HCT116 (cell line): Measurements from ENCODE around the gene PGAP3. TPM values are rescaled to one million over a fixed set of nuclear protein-coding genes. Genes with fewer than 3 reads are reported as not detected.

Experiments used
- ATAC-seq: fragments of 200-7000 bp; cut with Tn5 transposase; 2 replicates; pipeline ENCODE4 v1.9.1; 2020; ENCODE audit warnings: mild to moderate bottlenecking, moderate library complexity
- BruUV-seq: library from RNA; stranded (reverse); fragments of 400-500 nt; replicated peaks from 2 replicates; lab custom pipeline; 2021; lab: Mats Ljungman, UMichigan
- CTCF ChIA-PET: fragments of 300-600 bp; sonication (Branson Sonifier 250); formaldehyde crosslinking; loops from one replicate; lab custom pipeline; 2021; ENCODE audit warnings: antibody characterized with exemption; lab: Charles Lee
- POLR2A ChIA-PET: fragments of 300-600, 350-600 bp; sonication (Branson Sonifier 250); formaldehyde crosslinking; loops from one replicate; lab custom pipeline; 2021; ENCODE audit warnings: antibody characterized with exemption; lab: Charles Lee
- RAD21 ChIA-PET, 2 experiments: fragments of 300-600 bp; sonication (Branson Sonifier 250); formaldehyde crosslinking; loops; one replicate each; lab custom pipeline; 2023; ENCODE audit warnings: low total read pairs in 2 of 2; ENCODE audit not compliant: uncharacterized antibody in 2 of 2, unreplicated experiment in 2 of 2, low non-redundant PET in 1 of 2; lab: Charles Lee
- DNase-seq: peaks from one replicate; pipeline ENCODE4 v3.0.0-alpha.2; 2010; ENCODE audit warnings: low read depth, low spot score
- H2AFZ ChIP-seq: fragments of 200-600 bp; shearing (Covaris generic), sonication (generic); 2 replicates; pipeline ENCODE4 v1.6.1; 2017; ENCODE audit warnings: low read depth, mixed run types, mixed read lengths, antibody characterized with exemption, low read length; ENCODE audit not compliant: poor library complexity, severe bottlenecking
- H3K27ac ChIP-seq: 2 replicates; pipeline ENCODE4 v1.5.1; 2012; ENCODE audit warnings: low read depth, low read length
- H3K27me3 ChIP-seq: fragments of 200-600 bp; sonication (generic); 2 replicates; pipeline ENCODE4 v1.6.1; 2016; ENCODE audit warnings: mixed run types, low read length, mixed read lengths; ENCODE audit not compliant: insufficient read depth
- H3K36me3 ChIP-seq, 2 experiments: fragments of 200-500 bp in 1 of 2; fragments of 200-600 bp in 1 of 2; sonication (Bioruptor generic) in 1 of 2; sonication (generic) in 1 of 2; 2 replicates each; pipeline versions ENCODE4 v1.5.1 to v1.6.1; 2014 to 2016; ENCODE audit warnings: low read length in 2 of 2, inconsistent platforms in 1 of 2, mixed read lengths in 1 of 2, mixed run types in 1 of 2; ENCODE audit not compliant: insufficient read depth in 2 of 2, control insufficient read depth in 1 of 2
- H3K4me1 ChIP-seq, 2 experiments: fragments of 200-600 bp in 1 of 2; sonication (generic) in 1 of 2; 2 replicates each; pipeline versions ENCODE4 v1.5.1 to v1.6.1; 2012 to 2017; ENCODE audit warnings: low read length in 2 of 2, inconsistent platforms in 1 of 2, mild to moderate bottlenecking in 1 of 2, mixed read lengths in 1 of 2, mixed run types in 1 of 2, moderate library complexity in 1 of 2; ENCODE audit not compliant: insufficient read depth in 2 of 2, control insufficient read depth in 1 of 2
- H3K4me2 ChIP-seq: fragments of 200-600 bp; sonication (generic); 2 replicates; pipeline ENCODE4 v1.6.1; 2017; ENCODE audit warnings: mixed run types, low read length, mixed read lengths
- H3K4me3 ChIP-seq, 2 experiments: fragments of 200-600 bp in 1 of 2; sonication (generic) in 1 of 2; replicated peaks in 1 of 2; 2 replicates each; pipeline ENCODE4 v1.5.1; 2011 to 2016; ENCODE audit warnings: low read length in 2 of 2, control low read depth in 1 of 2, low read depth in 1 of 2, mild to moderate bottlenecking in 1 of 2, mixed read lengths in 1 of 2, mixed run types in 1 of 2
- H3K79me2 ChIP-seq: fragments of 200-600 bp; sonication (generic); 2 replicates; pipeline ENCODE4 v1.6.1; 2017; ENCODE audit warnings: mild to moderate bottlenecking, mixed run types, low read length, moderate library complexity, mixed read lengths; ENCODE audit not compliant: insufficient read depth
- H3K9ac ChIP-seq: fragments of 200-600 bp; sonication (generic); 2 replicates; pipeline ENCODE4 v1.6.1; 2016; ENCODE audit warnings: low read length, mixed read lengths
- H3K9me2 ChIP-seq: fragments of 200-600 bp; sonication (generic), shearing (Covaris generic); 2 replicates; pipeline ENCODE4 v1.6.1; 2017; ENCODE audit warnings: mixed run types, mild to moderate bottlenecking, moderate library complexity; ENCODE audit not compliant: insufficient read depth
- H3K9me3 ChIP-seq, 2 experiments: fragments of 200-500 bp in 1 of 2; fragments of 200-600 bp in 1 of 2; sonication (Bioruptor generic) in 1 of 2; sonication (generic) in 1 of 2; 2 replicates each; pipeline ENCODE4 v1.6.1; 2014 to 2017; ENCODE audit warnings: low read length in 2 of 2, mixed read lengths in 2 of 2, inconsistent platforms in 1 of 2, low read depth in 1 of 2, mild to moderate bottlenecking in 1 of 2, mixed run types in 1 of 2, moderate library complexity in 1 of 2; ENCODE audit not compliant: control insufficient read depth in 1 of 2, insufficient read depth in 1 of 2
- H4K20me1 ChIP-seq: fragments of 200-600 bp; sonication (generic), shearing (Covaris generic); 2 replicates; pipeline ENCODE4 v1.6.1; 2017; ENCODE audit warnings: mixed run types, mild to moderate bottlenecking, moderate library complexity; ENCODE audit not compliant: insufficient read depth
- JUND ChIP-seq: IDR thresholded peaks from 2 replicates; pipeline ENCODE4 v1.6.1; 2012
- SIN3A ChIP-seq: IDR thresholded peaks from 2 replicates; pipeline ENCODE4 v1.6.1; 2012; ENCODE audit warnings: low read depth
- SP1 ChIP-seq: IDR thresholded peaks from 2 replicates; pipeline ENCODE4 v1.6.1; 2012; ENCODE audit warnings: low read depth
- intact Hi-C: fragments of 100-400 bp; cut with micrococcal nuclease; formaldehyde crosslinking; loops from 2 replicates; pipeline ENCODE4 v1.10.0; 2022
- total RNA-seq: library from RNA; stranded (reverse); gene quantifications from one replicate; pipeline ENCODE4 v1.2.1, GENCODE V29; 2021; ENCODE audit not compliant: unreplicated experiment
- TF ChIP-seq, protein P1 (sequence below): IDR thresholded peaks from 2 replicates; pipeline ENCODE4 v1.6.1; 2012; ENCODE audit warnings: low read depth

Gene PGAP3
- total RNA-seq, 1 experiment from 2014 or later, result 15.2 TPM

DNA sequence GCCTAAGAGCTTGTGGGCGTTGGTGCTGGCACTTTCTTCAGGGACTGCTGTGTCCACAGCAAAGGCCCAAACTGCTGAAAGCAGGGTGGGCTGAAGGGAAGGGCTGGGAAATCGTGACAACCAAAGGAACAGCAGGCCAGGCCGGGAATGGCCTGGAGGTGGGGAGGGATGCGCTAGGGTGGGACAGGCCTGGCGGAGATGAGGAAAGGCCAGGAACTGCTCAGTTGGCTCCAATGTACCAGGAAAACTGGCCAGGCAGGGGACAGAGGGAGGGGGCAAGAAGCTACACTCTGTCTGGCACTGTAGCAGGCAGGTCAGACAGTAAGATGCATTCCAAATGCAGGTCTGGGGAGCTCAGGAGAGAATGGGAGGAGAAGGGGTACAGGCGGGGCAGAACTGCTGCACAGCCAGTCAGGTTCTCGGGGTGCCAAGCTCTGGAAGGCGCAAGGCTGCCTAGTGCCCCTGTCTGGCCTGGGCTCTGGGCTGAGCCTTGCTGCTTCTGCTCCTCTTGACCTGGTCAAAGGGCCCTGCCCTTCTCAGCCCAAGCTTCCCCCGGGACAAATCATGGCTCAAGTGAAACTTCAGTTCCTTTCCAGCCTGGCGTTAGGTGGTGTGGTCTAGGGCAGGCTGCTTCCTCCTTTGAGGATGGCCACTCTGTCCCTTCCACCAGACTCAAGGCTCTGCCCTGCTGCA lies 12.3 kb downstream of the PGAP3 start:
- RAD21 ChIA-PET, result no interaction called here
- Histone ChIP-seq H3K4me1 (peaks cover 17 to 19% of the 10 kb centered on the region in 2 experiments; a peak in 2 of 4 replicates), H3K79me2 (no peaks in the 10 kb centered on the region), H3K27me3 (no peaks in the 10 kb centered on the region), H4K20me1 (no peaks in the 10 kb centered on the region), H3K36me3 (no peaks in the 10 kb centered on the region), H3K9ac (no peak overlapping the region)
- no peak for ATAC-seq
- no TSS peak for BruUV-seq
- no peak for DNase-seq
- CTCF ChIA-PET, result interaction anchor here (1.0 to 1.5 kb wide), 4 partner anchors 10 to 54 kb away, joined by 3 to 6 read pairs (median 5); partner anchors contain the start of gene TCAP
- TF ChIP-seq JUND (no peak), SP1 (no peak), SIN3A (no peak)
- TF ChIP-seq, protein P1, sequence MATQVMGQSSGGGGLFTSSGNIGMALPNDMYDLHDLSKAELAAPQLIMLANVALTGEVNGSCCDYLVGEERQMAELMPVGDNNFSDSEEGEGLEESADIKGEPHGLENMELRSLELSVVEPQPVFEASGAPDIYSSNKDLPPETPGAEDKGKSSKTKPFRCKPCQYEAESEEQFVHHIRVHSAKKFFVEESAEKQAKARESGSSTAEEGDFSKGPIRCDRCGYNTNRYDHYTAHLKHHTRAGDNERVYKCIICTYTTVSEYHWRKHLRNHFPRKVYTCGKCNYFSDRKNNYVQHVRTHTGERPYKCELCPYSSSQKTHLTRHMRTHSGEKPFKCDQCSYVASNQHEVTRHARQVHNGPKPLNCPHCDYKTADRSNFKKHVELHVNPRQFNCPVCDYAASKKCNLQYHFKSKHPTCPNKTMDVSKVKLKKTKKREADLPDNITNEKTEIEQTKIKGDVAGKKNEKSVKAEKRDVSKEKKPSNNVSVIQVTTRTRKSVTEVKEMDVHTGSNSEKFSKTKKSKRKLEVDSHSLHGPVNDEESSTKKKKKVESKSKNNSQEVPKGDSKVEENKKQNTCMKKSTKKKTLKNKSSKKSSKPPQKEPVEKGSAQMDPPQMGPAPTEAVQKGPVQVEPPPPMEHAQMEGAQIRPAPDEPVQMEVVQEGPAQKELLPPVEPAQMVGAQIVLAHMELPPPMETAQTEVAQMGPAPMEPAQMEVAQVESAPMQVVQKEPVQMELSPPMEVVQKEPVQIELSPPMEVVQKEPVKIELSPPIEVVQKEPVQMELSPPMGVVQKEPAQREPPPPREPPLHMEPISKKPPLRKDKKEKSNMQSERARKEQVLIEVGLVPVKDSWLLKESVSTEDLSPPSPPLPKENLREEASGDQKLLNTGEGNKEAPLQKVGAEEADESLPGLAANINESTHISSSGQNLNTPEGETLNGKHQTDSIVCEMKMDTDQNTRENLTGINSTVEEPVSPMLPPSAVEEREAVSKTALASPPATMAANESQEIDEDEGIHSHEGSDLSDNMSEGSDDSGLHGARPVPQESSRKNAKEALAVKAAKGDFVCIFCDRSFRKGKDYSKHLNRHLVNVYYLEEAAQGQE, result no peak
- TF ChIP-seq, all 23 proteins: peak for 0
- H3K4me2 ChIP-seq, result no peak overlapping the region
- no peaks in the 10 kb centered on the region for H3K9me2 ChIP-seq
- no peak overlapping the region for H2AFZ ChIP-seq
- H3K9me3 ChIP-seq, result no peaks in the 10 kb centered on the region
- POLR2A ChIA-PET, result interaction anchor here (1.5 kb wide), 1 partner anchor 12 kb away, joined by 3 read pairs; the partner anchor contains the start of gene PGAP3
- intact Hi-C loops, result loop anchor here (2.0 kb wide), 1 partner anchor 41 kb away; no protein-coding TSS in a partner anchor
- no peak overlapping the region for H3K4me3 ChIP-seq
- H3K27ac ChIP-seq, result peak overlapping the region; percentile 17; the same call in 1 of the 2 replicates
